ENCODE data around the gene DDX27.

GRCh38 chr20:49290608-49291191 lies 71.5 kb downstream of the DDX27 start:
- TF ChIP-seq JUND (IDR thresholded peaks at IDR 0.05), result no peak
- no peak for TF ChIP-seq RXRA (IDR thresholded peaks at IDR 0.05)
- TF ChIP-seq CTCF (IDR thresholded peaks at IDR 0.05; ENCODE audit: low read depth, low read length, missing input control), result no peak
- no peak for TF ChIP-seq ZBTB33 (IDR thresholded peaks at IDR 0.05)
- no peak for TF ChIP-seq EGR1 (IDR thresholded peaks at IDR 0.05; ENCODE audit: low read depth in 2 of 2)
- TF ChIP-seq FOXA1 (IDR thresholded peaks at IDR 0.05), result no peak
